ENCODE results near the gene C1orf105.

GRCh38 chr1:172485626-172486025, 65.1 kb downstream of the C1orf105 start:
- TF ChIP-seq, protein P1, sequence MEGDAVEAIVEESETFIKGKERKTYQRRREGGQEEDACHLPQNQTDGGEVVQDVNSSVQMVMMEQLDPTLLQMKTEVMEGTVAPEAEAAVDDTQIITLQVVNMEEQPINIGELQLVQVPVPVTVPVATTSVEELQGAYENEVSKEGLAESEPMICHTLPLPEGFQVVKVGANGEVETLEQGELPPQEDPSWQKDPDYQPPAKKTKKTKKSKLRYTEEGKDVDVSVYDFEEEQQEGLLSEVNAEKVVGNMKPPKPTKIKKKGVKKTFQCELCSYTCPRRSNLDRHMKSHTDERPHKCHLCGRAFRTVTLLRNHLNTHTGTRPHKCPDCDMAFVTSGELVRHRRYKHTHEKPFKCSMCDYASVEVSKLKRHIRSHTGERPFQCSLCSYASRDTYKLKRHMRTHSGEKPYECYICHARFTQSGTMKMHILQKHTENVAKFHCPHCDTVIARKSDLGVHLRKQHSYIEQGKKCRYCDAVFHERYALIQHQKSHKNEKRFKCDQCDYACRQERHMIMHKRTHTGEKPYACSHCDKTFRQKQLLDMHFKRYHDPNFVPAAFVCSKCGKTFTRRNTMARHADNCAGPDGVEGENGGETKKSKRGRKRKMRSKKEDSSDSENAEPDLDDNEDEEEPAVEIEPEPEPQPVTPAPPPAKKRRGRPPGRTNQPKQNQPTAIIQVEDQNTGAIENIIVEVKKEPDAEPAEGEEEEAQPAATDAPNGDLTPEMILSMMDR (tag by site-specific recombination; IDR thresholded peaks at IDR 0.05): no peak
- TF ChIP-seq ZNF747 (tag by site-specific recombination; IDR thresholded peaks at IDR 0.05): no peak

Measured in HEK293 (cell line).